ENCODE data around the gene HES6. TPM values are rescaled to one million over a fixed set of nuclear protein-coding genes. Genes with fewer than 3 reads are reported as not detected.
A peak's percentile ranks its signal among the peaks of the same experiment; 100 is the strongest.

The HES6 gene
- total RNA-seq, 2 experiments from 2014 or later: 1.8 to 4.0 TPM

GRCh38 chr2:238216651-238217184 is 23.1 kb downstream of the HES6 start:
- no peak for ATAC-seq
- ChIA-PET POLR2A (no interaction called here), CTCF (interaction anchor here (0.6 kb wide), 1 partner anchor 587 kb away, joined by 4 read pairs; no protein-coding TSS in a partner anchor)
- Mint-ChIP-seq H3K9me3 (ENCODE audit: low read depth) (no peaks in the 10 kb centered on the region), H3K36me3 (ENCODE audit: low read depth) (no peaks in the 10 kb centered on the region), H3K27me3 (peaks cover 12% of the 10 kb centered on the region), H3K27ac (no peak overlapping the region), H3K4me1 (no peaks in the 10 kb centered on the region), H3K4me3 (no peak overlapping the region)
- DNase-seq: no peak
- intact Hi-C loops (cut with DNase I, micrococcal nuclease): no loop called here

GRCh38 chr2:238207006-238207405 is 32.8 kb downstream of the HES6 start:
- no peak for ATAC-seq

GRCh38 chr2:238203973-238204683 is 35.7 kb downstream of the HES6 start:
- DNase-seq: no peak
- ChIA-PET CTCF (interaction anchor here (0.6 to 0.7 kb wide), 2 partner anchors 236 to 622 kb away, joined by 3 read pairs; no protein-coding TSS in a partner anchor), POLR2A (no interaction called here)
- Mint-ChIP-seq H3K4me1 (peaks cover 38% of the 10 kb centered on the region), H3K9me3 (ENCODE audit: low read depth) (no peaks in the 10 kb centered on the region), H3K36me3 (ENCODE audit: low read depth) (peaks cover 14% of the 10 kb centered on the region), H3K27ac (peak overlapping the region; percentile 87), H3K27me3 (no peaks in the 10 kb centered on the region), H3K4me3 (peak overlapping the region; percentile 70)
- ATAC-seq: peak; percentile 9
- intact Hi-C loops (cut with DNase I, micrococcal nuclease): loop anchor here (1.0 to 5.0 kb wide), 13 partner anchors 27 to 1117 kb away; partner anchors contain the start of genes ASB1 (in 1 of the 2), COPS8 (in 1 of the 2), ERFE (in 1 of the 2) and HES6 (in 1 of the 2)

More at GRCh38 chr2:238207006-238207405, 32.8 kb downstream of the HES6 start:
- peaks cover 6% of the 10 kb centered on the region for H3K36me3 Mint-ChIP-seq (ENCODE audit: low read depth)
- H3K27me3 Mint-ChIP-seq: peaks cover 2% of the 10 kb centered on the region
- no peaks in the 10 kb centered on the region for H3K9me3 Mint-ChIP-seq (ENCODE audit: low read depth)
- no peak for DNase-seq
- no peak overlapping the region for H3K27ac Mint-ChIP-seq
- ChIA-PET POLR2A (no interaction called here), CTCF (interaction anchor here (0.6 to 2.1 kb wide), 2 partner anchors 15 to 20 kb away, joined by 3 to 6 read pairs; no protein-coding TSS in a partner anchor)
- H3K4me1 Mint-ChIP-seq: peaks cover 11% of the 10 kb centered on the region
- intact Hi-C loops (cut with DNase I, micrococcal nuclease): no loop called here
- no peak overlapping the region for H3K4me3 Mint-ChIP-seq

GRCh38 chr2:238203094-238203972 is 36.5 kb downstream of the HES6 start, which contains the start of gene ILKAP:
Gene ILKAP, minus strand, starts transcription at chr2:238203695. Its CDS starts 142 bp downstream, at chr2:238203553.
- Mint-ChIP-seq H3K27me3 (no peaks in the 10 kb centered on the region), H3K27ac (peak within 1 kb of the TSS; percentile 87), H3K36me3 (ENCODE audit: low read depth) (peaks cover 14% of the 10 kb centered on the region), H3K4me1 (peaks cover 46% of the 10 kb centered on the region), H3K9me3 (ENCODE audit: low read depth) (no peaks in the 10 kb centered on the region), H3K4me3 (peak within 1 kb of the TSS; percentile 83)
- intact Hi-C loops (cut with DNase I, micrococcal nuclease): loop anchor here (1.0 to 5.0 kb wide), 13 partner anchors 27 to 1116 kb away; partner anchors contain the start of genes ASB1 (in 1 of the 2), COPS8 (in 1 of the 2), ERFE (in 1 of the 2) and HES6 (in 1 of the 2)
- CTCF ChIA-PET: interaction anchor here (0.6 to 1.8 kb wide), 4 partner anchors 36 to 621 kb away, joined by 3 to 5 read pairs (median 4); no protein-coding TSS in a partner anchor
- ATAC-seq: peak; percentile 98
- POLR2A ChIA-PET: interaction anchor here (0.7 kb wide), 1 partner anchor 320 kb away, joined by 3 read pairs; no protein-coding TSS in a partner anchor
- peak; percentile 95 for DNase-seq

- DNase-seq: peak; percentile 28
- peak overlapping the region; percentile 83 for H3K4me3 Mint-ChIP-seq
- H3K9me3 Mint-ChIP-seq (ENCODE audit: low read depth): no peaks in the 10 kb centered on the region
- peak overlapping the region; percentile 84 for H3K27ac Mint-ChIP-seq
- CTCF ChIA-PET: interaction anchor here (1.4 to 1.8 kb wide), 3 partner anchors 13 to 61 kb away, joined by 4 to 7 read pairs (median 5); no protein-coding TSS in a partner anchor
- peaks cover 14% of the 10 kb centered on the region for H3K36me3 Mint-ChIP-seq (ENCODE audit: low read depth)
- ATAC-seq: no peak
- intact Hi-C loops (cut with DNase I, micrococcal nuclease): loop anchor here (1.0 to 5.0 kb wide), 13 partner anchors 28 to 1115 kb away; partner anchors contain the start of genes ASB1 (in 1 of the 2), COPS8 (in 1 of the 2), ERFE (in 1 of the 2) and HES6 (in 1 of the 2)
- peaks cover 54% of the 10 kb centered on the region for H3K4me1 Mint-ChIP-seq
- POLR2A ChIA-PET: interaction anchor here (0.7 kb wide), 1 partner anchor 320 kb away, joined by 3 read pairs; no protein-coding TSS in a partner anchor
- H3K27me3 Mint-ChIP-seq: no peaks in the 10 kb centered on the region
Observed at GRCh38 chr2:238202326-238203093, 37.3 kb downstream of the HES6 start.

GRCh38 chr2:238190445-238190844 is 49.4 kb downstream of the HES6 start:
- Mint-ChIP-seq H3K9me3 (ENCODE audit: low read depth) (no peaks in the 10 kb centered on the region), H3K27ac (peak overlapping the region; percentile 63), H3K27me3 (no peaks in the 10 kb centered on the region), H3K4me1 (peaks cover under 1% of the 10 kb centered on the region), H3K36me3 (ENCODE audit: low read depth) (peaks cover 68% of the 10 kb centered on the region), H3K4me3 (no peak overlapping the region)
- ATAC-seq: no peak
- intact Hi-C loops (cut with DNase I, micrococcal nuclease): no loop called here
- POLR2A ChIA-PET: interaction anchor here (0.7 kb wide), 1 partner anchor 28 kb away, joined by 8 read pairs; no protein-coding TSS in a partner anchor
- CTCF ChIA-PET: interaction anchor here (1.6 kb wide), 2 partner anchors 11 to 332 kb away, joined by 4 to 7 read pairs; no protein-coding TSS in a partner anchor
- DNase-seq: no peak

Other genes starting within 250 kb of the HES6 start
- gene SCLY, start 179.0 kb downstream of the HES6 start, total RNA-seq: 10 to 100 TPM; 59.2 to 60.5 TPM
- gene ESPNL, start 139.7 kb downstream of the HES6 start, total RNA-seq: under 1 TPM; 0.16 to 0.21 TPM
- not detected for gene KLHL30, start 101.4 kb downstream of the HES6 start, total RNA-seq
- gene ERFE, start 81.1 kb downstream of the HES6 start, total RNA-seq: under 1 TPM; 0.07 to 0.39 TPM
- 10 to 100 TPM; 39.2 to 44.3 TPM for gene ILKAP, start 36.3 kb downstream of the HES6 start, total RNA-seq
- 10 to 100 TPM; 12.2 to 13.5 TPM for gene PER2, start 48.6 kb upstream of the HES6 start, total RNA-seq
- 1 to 10 TPM; 8.5 to 9.8 TPM for gene TRAF3IP1, start 80.5 kb upstream of the HES6 start, total RNA-seq
- 10 to 100 TPM; 31.7 to 33.4 TPM for gene ASB1, start 186.9 kb upstream of the HES6 start, total RNA-seq